H1 (cell line): ENCODE data around the gene ADAMTS13. TPM values are rescaled to one million over a fixed set of nuclear protein-coding genes. Genes with fewer than 3 reads are reported as not detected.

Experiments
- CTCF ChIA-PET: fragments of 300-600 bp; sonication (Branson Sonifier 250); formaldehyde crosslinking; loops from one replicate; lab custom pipeline; 2021; ENCODE audit not compliant: partially characterized antibody; lab: Charles Lee
- POLR2A ChIA-PET: fragments of 300-600 bp; sonication (Branson Sonifier 250); formaldehyde crosslinking; loops from one replicate; lab custom pipeline; 2021; ENCODE audit warnings: inconsistent platforms; ENCODE audit not compliant: partially characterized antibody; lab: Charles Lee
- DNase-seq, 2 experiments: peaks; one replicate each; pipeline versions ENCODE4 v3.0.0 to v3.0.0-alpha.2; 2010 to 2022; ENCODE audit warnings: low spot score in 2 of 2, low read depth in 1 of 2, mixed read lengths in 1 of 2
- FAIRE-seq: peaks from 2 replicates; lab custom pipeline; 2011; peaks lifted over from hg19 to GRCh38; lab: Jason Lieb, UNC
- H2AFZ ChIP-seq: 2 replicates; pipeline ENCODE4 v1.8.1; 2012; ENCODE audit warnings: low read length, inconsistent platforms
- H2AK5ac ChIP-seq: 2 replicates; pipeline ENCODE4 v1.6.1; 2013; ENCODE audit warnings: low read depth, low read length
- H2BK120ac ChIP-seq: replicated peaks from 2 replicates; pipeline ENCODE3; 2013; ENCODE audit warnings: low read depth, low read length, inconsistent platforms
- H2BK12ac ChIP-seq: 2 replicates; pipeline ENCODE4 v1.6.1; 2013; ENCODE audit warnings: low read depth, low read length
- H2BK15ac ChIP-seq: 2 replicates; pipeline ENCODE4 v1.6.1; 2013; ENCODE audit warnings: low read length
- H2BK20ac ChIP-seq: 2 replicates; pipeline ENCODE4 v1.6.1; 2013; ENCODE audit warnings: low read length
- H2BK5ac ChIP-seq: 2 replicates; pipeline ENCODE4 v1.6.1; 2013; ENCODE audit warnings: low read depth, low read length
- H3K14ac ChIP-seq: 2 replicates; pipeline ENCODE4 v1.6.1; 2013; ENCODE audit warnings: inconsistent platforms; ENCODE audit not compliant: insufficient read length
- H3K18ac ChIP-seq: 2 replicates; pipeline ENCODE4 v1.6.1; 2013; ENCODE audit warnings: low read length; ENCODE audit errors: extremely low read depth
- H3K23ac ChIP-seq: 2 replicates; pipeline ENCODE4 v1.6.1; 2013; ENCODE audit warnings: inconsistent platforms; ENCODE audit not compliant: insufficient read length
- H3K23me2 ChIP-seq: 2 replicates; pipeline ENCODE4 v1.6.1; 2013; ENCODE audit warnings: low read depth, low read length
- H3K27ac ChIP-seq: 2 replicates; pipeline ENCODE4 v1.6.1; 2011; ENCODE audit warnings: low read depth, low read length, inconsistent platforms
- H3K27me3 ChIP-seq, 4 experiments: replicated peaks in 1 of 4; 1 replicate in 1 of 4; 2 replicates in 3 of 4; pipeline versions ENCODE4 v1.6.1 to v1.8.1; 2011 to 2013; ENCODE audit warnings: low read length in 3 of 4, mild to moderate bottlenecking in 3 of 4, inconsistent platforms in 2 of 4, mixed read lengths in 2 of 4, moderate library complexity in 1 of 4; ENCODE audit not compliant: control insufficient read depth in 3 of 4, insufficient read depth in 3 of 4; ENCODE audit errors: extremely low read depth in 1 of 4
- H3K36me3 ChIP-seq, 4 experiments: 2 replicates each; pipeline versions ENCODE4 v1.6.1 to v1.8.1; 2011 to 2013; ENCODE audit warnings: mild to moderate bottlenecking in 4 of 4, low read length in 3 of 4, moderate library complexity in 2 of 4, control low read depth in 1 of 4, inconsistent platforms in 1 of 4; ENCODE audit not compliant: insufficient read depth in 4 of 4, control insufficient read depth in 2 of 4
- H3K4ac ChIP-seq: replicated peaks from 2 replicates; pipeline ENCODE3; 2013; ENCODE audit warnings: low read length, low read depth, mixed read lengths, inconsistent platforms; ENCODE audit not compliant: insufficient read length
- H3K4me1 ChIP-seq, 4 experiments: replicated peaks in 1 of 4; 1 replicate in 1 of 4; 2 replicates in 3 of 4; pipeline versions ENCODE4 v1.6.1 to v1.8.1; 2011 to 2013; ENCODE audit warnings: low read length in 3 of 4, inconsistent platforms in 2 of 4, mixed read lengths in 1 of 4; ENCODE audit not compliant: insufficient read depth in 4 of 4, control insufficient read depth in 3 of 4
- H3K4me2 ChIP-seq, 2 experiments: 2 replicates each; pipeline versions ENCODE4 v1.6.1 to v1.8.1; 2011 to 2013; ENCODE audit warnings: low read depth in 2 of 2, low read length in 2 of 2, control low read depth in 1 of 2, inconsistent platforms in 1 of 2, mild to moderate bottlenecking in 1 of 2; ENCODE audit not compliant: insufficient read depth in 1 of 2
- H3K4me3 ChIP-seq, 4 experiments: fragments of 200-600, 300-600 bp in 1 of 4; sonication (generic), shearing (Covaris generic), sonication (Bioruptor Twin) in 1 of 4; 2 replicates each; pipeline versions ENCODE4 v1.5.1 to v1.8.1; 2011 to 2016; ENCODE audit warnings: low read length in 4 of 4, low read depth in 3 of 4, control low read depth in 2 of 4, inconsistent platforms in 2 of 4, mild to moderate bottlenecking in 2 of 4, mixed read lengths in 1 of 4, moderate library complexity in 1 of 4; ENCODE audit not compliant: insufficient read depth in 2 of 4; ENCODE audit errors: extremely low read depth in 1 of 4
- H3K56ac ChIP-seq: replicated peaks from 2 replicates; pipeline ENCODE3; 2013; ENCODE audit warnings: low read depth, mild to moderate bottlenecking, mixed read lengths, low read length, inconsistent platforms; ENCODE audit not compliant: insufficient read length
- H3K79me1 ChIP-seq: 2 replicates; pipeline ENCODE4 v1.6.1; 2013; ENCODE audit warnings: low read depth, low read length, control low read depth
- H3K79me2 ChIP-seq, 2 experiments: 2 replicates each; pipeline versions ENCODE4 v1.6.1 to v1.8.1; 2012 to 2013; ENCODE audit warnings: low read length in 2 of 2, mild to moderate bottlenecking in 2 of 2, inconsistent platforms in 1 of 2; ENCODE audit not compliant: insufficient read depth in 2 of 2, control insufficient read depth in 1 of 2
- H3K9ac ChIP-seq, 4 experiments: replicated peaks in 1 of 4; 1 replicate in 1 of 4; 2 replicates in 3 of 4; pipeline versions ENCODE4 v1.6.1 to v1.8.1; 2011 to 2013; ENCODE audit warnings: low read depth in 3 of 4, low read length in 3 of 4, control low read depth in 2 of 4, mild to moderate bottlenecking in 2 of 4, moderate library complexity in 2 of 4, inconsistent platforms in 1 of 4; ENCODE audit errors: extremely low read depth in 1 of 4
- H3K9me3 ChIP-seq, 2 experiments: 2 replicates each; pipeline versions ENCODE4 v1.6.1 to v1.8.1; 2012 to 2013; ENCODE audit warnings: mild to moderate bottlenecking in 2 of 2, moderate library complexity in 2 of 2, control low read depth in 1 of 2, inconsistent platforms in 1 of 2, low read depth in 1 of 2, low read length in 1 of 2, mixed read lengths in 1 of 2; ENCODE audit not compliant: insufficient read depth in 2 of 2
- H4K20me1 ChIP-seq, 2 experiments: replicated peaks in 1 of 2; 2 replicates each; pipeline versions ENCODE3 to v1.8.1; 2011 to 2013; ENCODE audit warnings: inconsistent platforms in 2 of 2, low read length in 2 of 2, mild to moderate bottlenecking in 1 of 2; ENCODE audit not compliant: insufficient read depth in 2 of 2, control insufficient read depth in 1 of 2
- H4K5ac ChIP-seq: 2 replicates; pipeline ENCODE4 v1.6.1; 2013; ENCODE audit warnings: low read length, low read depth, mixed read lengths, inconsistent platforms; ENCODE audit not compliant: insufficient read length
- H4K8ac ChIP-seq: 2 replicates; pipeline ENCODE4 v1.8.0; 2013; ENCODE audit warnings: mild to moderate bottlenecking, moderate library complexity, low read length, inconsistent platforms; ENCODE audit not compliant: insufficient read depth; ENCODE audit errors: extremely low read depth
- H4K91ac ChIP-seq: replicated peaks from 2 replicates; pipeline ENCODE3; 2013; ENCODE audit warnings: low read length, mixed read lengths, inconsistent platforms; ENCODE audit not compliant: insufficient read length
- SIX5 ChIP-seq: IDR thresholded peaks from 2 replicates; pipeline ENCODE4 v1.6.1; 2011; ENCODE audit warnings: mild to moderate bottlenecking, low read depth, low read length
- WGBS, 2 experiments: shearing (Covaris generic) in 1 of 2; methylation state at CpG; one replicate each; pipeline versions ENCODE4 v1.1.6 to v1.1.7; 2013 to 2015; ENCODE audit warnings: low lambda C conversion rate in 2 of 2, mixed read lengths in 2 of 2, inconsistent platforms in 1 of 2, low coverage in 1 of 2, missing lambda C conversion rate in 1 of 2; ENCODE audit not compliant: insufficient replicate concordance in 2 of 2, insufficient coverage in 1 of 2, insufficient read length in 1 of 2; ENCODE audit errors: extremely low coverage in 1 of 2, missing lambda C conversion rate in 1 of 2; 5-methylcytosine and 5-hydroxymethylcytosine counted together
- polyA plus RNA-seq, 7 experiments: library from polyadenylated mRNA; depleted of rRNA in 3 of 7; stranded (reverse) in 5 of 7; unstranded in 2 of 7; fragments of >200 nt in 5 of 7; fragments of 200-250 nt in 2 of 7; gene quantifications; 1 replicate in 5 of 7; 2 replicates in 1 of 7; 4 replicates in 1 of 7; pipeline versions ENCODE4 v1.2.1 to v1.2.3, GENCODE V29; 2011 to 2013; ENCODE audit warnings: missing spikeins in 2 of 7, mixed read lengths in 2 of 7
- total RNA-seq: library from RNA; stranded (reverse); fragmentation: NEBNext Ultra II Directional; extraction: Animal tissue kit (Norgen Biotek cat#: 25700); gene quantifications from 2 replicates; pipeline ENCODE4 v1.2.1, GENCODE V29; 2021

ADAMTS13 gene
- total and polyA plus RNA-seq, 2 of the 8 experiments (the other 6 are each of a cell fraction or from before 2014, with no cell fraction given) = 4.4 to 5.8 TPM

DNA sequence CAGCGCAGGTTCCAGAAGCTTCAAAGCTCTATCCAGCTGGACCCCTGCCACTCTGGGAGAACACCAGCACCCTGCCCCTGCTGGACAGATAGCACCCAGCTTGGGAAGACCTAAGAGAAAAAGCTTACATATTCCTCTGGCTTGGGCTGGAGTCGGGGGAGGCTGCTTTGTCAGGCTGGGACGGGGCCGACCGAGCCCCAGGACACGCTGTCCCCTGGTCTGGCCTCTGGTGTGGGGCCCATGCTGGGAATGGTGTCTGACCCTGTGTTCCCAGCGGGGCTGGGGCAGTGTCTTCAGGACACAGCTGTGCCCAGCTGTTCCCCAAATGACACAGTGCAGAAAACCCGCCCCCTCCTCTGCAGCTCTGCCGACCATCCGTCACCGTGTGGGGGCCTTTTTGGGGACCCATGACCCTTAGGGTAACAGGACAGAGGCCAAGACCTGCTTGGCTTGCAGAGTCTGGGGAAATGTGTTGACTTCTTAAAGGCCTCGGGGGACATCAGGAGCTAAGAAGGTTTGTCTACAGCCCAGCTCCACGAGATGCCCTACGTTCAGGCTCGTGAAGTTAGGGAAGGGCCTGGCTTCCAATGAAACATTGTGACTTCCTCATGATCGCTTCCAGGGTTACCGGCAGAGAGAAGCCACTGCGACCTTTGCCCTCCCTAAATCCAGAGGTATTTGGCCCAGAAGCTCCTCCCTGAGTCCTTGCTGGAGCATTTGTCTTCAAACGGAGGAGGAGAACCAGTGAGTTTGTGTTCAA is 77.1 kb downstream of the ADAMTS13 start:
- H4K8ac ChIP-seq = no peak overlapping the region
- H3K9ac ChIP-seq = no peak overlapping the region
- CTCF ChIA-PET = interaction anchor here (0.7 to 1.7 kb wide), 10 partner anchors 8 to 314 kb away, joined by 3 to 8 read pairs (median 3); no protein-coding TSS in a partner anchor
- no peak overlapping the region for H3K4ac ChIP-seq
- no peak overlapping the region for H2AFZ ChIP-seq
- 91% methylated on average over 18 of the region's 19 CpGs; no CpG with 5 or more reads in 1 of the 2 experiments for WGBS, 2 experiments
- peaks cover 0 to 2% (median 0%) of the 10 kb centered on the region in 4 experiments; a peak in 1 of 7 replicates for H3K27me3 ChIP-seq
- no peak overlapping the region for H2BK120ac ChIP-seq
- no peak overlapping the region for H3K56ac ChIP-seq
- H3K14ac ChIP-seq = no peak overlapping the region
- no peak overlapping the region for H2BK5ac ChIP-seq
- no peaks in the 10 kb centered on the region; a peak in 1 of 4 replicates for H3K79me2 ChIP-seq
- no peaks in the 10 kb centered on the region for H3K4me1 ChIP-seq
- H4K5ac ChIP-seq = no peak overlapping the region
- H3K18ac ChIP-seq = no peak overlapping the region
- FAIRE-seq (no peak), DNase-seq (no peak)
- POLR2A ChIA-PET = no interaction called here
- H3K9me3 ChIP-seq = peaks cover 2 to 13% of the 10 kb centered on the region in 2 experiments; a peak in 2 of 4 replicates
- H3K23ac ChIP-seq = no peak overlapping the region
- H2AK5ac ChIP-seq = no peak overlapping the region
- H3K4me2 ChIP-seq = no peak overlapping the region
- H3K79me1 ChIP-seq = peaks cover 2% of the 10 kb centered on the region; the same call in 1 of the 2 replicates
- H2BK20ac ChIP-seq = no peak overlapping the region
- H3K4me3 ChIP-seq = no peak overlapping the region
- no peak overlapping the region for H3K27ac ChIP-seq
- H3K23me2 ChIP-seq = peaks cover 11% of the 10 kb centered on the region
- H2BK15ac ChIP-seq = no peak overlapping the region
- H4K20me1 ChIP-seq = peaks cover 0 to 12% of the 10 kb centered on the region in 2 experiments
- H2BK12ac ChIP-seq = no peak overlapping the region
- H3K36me3 ChIP-seq = peaks cover 0 to 3% (median 0%) of the 10 kb centered on the region in 4 experiments; a peak in 1 of 8 replicates
- no peak overlapping the region for H4K91ac ChIP-seq
- TF ChIP-seq SIX5 = no peak
